Panc1 (cell line): ENCODE measurements around the gene PLCD3. TPM values are rescaled to one million over a fixed set of nuclear protein-coding genes. Genes with fewer than 3 reads are reported as not detected.

Experiments used
- ATAC-seq: fragments of 200-7000 bp; cut with Tn5 transposase; 2 replicates; pipeline ENCODE4 v1.9.1; 2020; ENCODE audit warnings: mild to moderate bottlenecking, moderate library complexity
- BruUV-seq: library from RNA; stranded (reverse); fragments of 400-500 nt; replicated peaks from 2 replicates; lab custom pipeline; 2021; lab: Mats Ljungman, UMichigan
- CTCF ChIA-PET: fragments of 300-600 bp; sonication (Branson Sonifier 250); formaldehyde crosslinking; loops from one replicate; lab custom pipeline; 2022; ENCODE audit warnings: antibody characterized with exemption; lab: Charles Lee
- POLR2A ChIA-PET: fragments of 300-600 bp; sonication (Branson Sonifier 250); formaldehyde crosslinking; loops from one replicate; lab custom pipeline; 2022; ENCODE audit warnings: antibody characterized with exemption; lab: Charles Lee
- DNase-seq: peaks from one replicate; pipeline ENCODE4 v3.0.0-alpha.2; 2010; ENCODE audit warnings: low read depth, low spot score
- H3K27ac ChIP-seq: 2 replicates; pipeline ENCODE4 v1.5.1; 2011; ENCODE audit warnings: mild to moderate bottlenecking, low read length, inconsistent platforms
- H3K27me3 ChIP-seq: fragments of 200-500 bp; sonication (Bioruptor generic); 2 replicates; pipeline ENCODE4 v1.6.0; 2014; ENCODE audit warnings: low read length, inconsistent platforms; ENCODE audit not compliant: control insufficient read depth, insufficient read depth
- H3K36me3 ChIP-seq: fragments of 200-500 bp; sonication (Bioruptor generic); 2 replicates; pipeline ENCODE4 v1.5.1; 2014; ENCODE audit warnings: inconsistent platforms, mild to moderate bottlenecking, low read length, moderate library complexity; ENCODE audit not compliant: control insufficient read depth, insufficient read depth
- H3K4me1 ChIP-seq: 2 replicates; pipeline ENCODE4 v1.5.1; 2011; ENCODE audit warnings: inconsistent platforms, mild to moderate bottlenecking, low read length, moderate library complexity; ENCODE audit not compliant: control insufficient read depth, insufficient read depth
- H3K4me3 ChIP-seq, 2 experiments: 2 replicates each; pipeline ENCODE4 v1.5.1; 2011 to 2012; ENCODE audit warnings: low read depth in 2 of 2, low read length in 2 of 2, mild to moderate bottlenecking in 2 of 2, inconsistent platforms in 1 of 2, moderate library complexity in 1 of 2
- H3K9me3 ChIP-seq: fragments of 200-500 bp; sonication (Bioruptor generic); 2 replicates; pipeline ENCODE4 v1.5.1; 2014; ENCODE audit warnings: low read depth, mild to moderate bottlenecking, inconsistent platforms, low read length, moderate library complexity; ENCODE audit not compliant: control insufficient read depth, insufficient read depth
- POLR2AphosphoS5 ChIP-seq: IDR thresholded peaks from 2 replicates; pipeline ENCODE4 v1.6.1; 2012; ENCODE audit warnings: mild to moderate bottlenecking, low read depth, low read length, moderate library complexity
- SIN3A ChIP-seq: IDR thresholded peaks from 2 replicates; pipeline ENCODE4 v1.6.1; 2012; ENCODE audit warnings: low read depth, mild to moderate bottlenecking, low read length, moderate library complexity, borderline replicate concordance; ENCODE audit not compliant: insufficient read depth
- TCF7L2 ChIP-seq: IDR thresholded peaks from 2 replicates; pipeline ENCODE4 v1.6.1; 2011; ENCODE audit warnings: mild to moderate bottlenecking, low read depth, low read length, inconsistent platforms
- in situ Hi-C: cut with HindIII; loops from 2 replicates; pipeline ENCODE4 v1.10.0; 2016; ENCODE audit warnings: low sequenced_read_pairs, low pct_unique_long_range_greater_than_20kb
- intact Hi-C: fragments of 100-400 bp; cut with micrococcal nuclease; formaldehyde crosslinking; loops from one replicate; pipeline ENCODE4 v1.10.0; 2022; ENCODE audit not compliant: unreplicated experiment
- total RNA-seq: library from RNA; stranded (reverse); gene quantifications from one replicate; pipeline ENCODE4 v1.2.1, GENCODE V29; 2021; ENCODE audit not compliant: unreplicated experiment
- TF ChIP-seq, protein P1 (sequence below), 2 experiments: IDR thresholded peaks; 2 replicates each; pipeline ENCODE4 v1.6.1; 2011 to 2012; ENCODE audit warnings: low read depth in 2 of 2, control low read depth in 1 of 2, low read length in 1 of 2, mild to moderate bottlenecking in 1 of 2, moderate library complexity in 1 of 2; ENCODE audit not compliant: insufficient read depth in 1 of 2
- TF ChIP-seq, protein P2 (sequence below): fragments of 450-650 bp; IDR thresholded peaks from 2 replicates; pipeline ENCODE4 v1.5.1; 2017; ENCODE audit warnings: mild to moderate bottlenecking

Gene PLCD3
- total RNA-seq, 1 experiment from 2014 or later = 125 TPM

DNA sequence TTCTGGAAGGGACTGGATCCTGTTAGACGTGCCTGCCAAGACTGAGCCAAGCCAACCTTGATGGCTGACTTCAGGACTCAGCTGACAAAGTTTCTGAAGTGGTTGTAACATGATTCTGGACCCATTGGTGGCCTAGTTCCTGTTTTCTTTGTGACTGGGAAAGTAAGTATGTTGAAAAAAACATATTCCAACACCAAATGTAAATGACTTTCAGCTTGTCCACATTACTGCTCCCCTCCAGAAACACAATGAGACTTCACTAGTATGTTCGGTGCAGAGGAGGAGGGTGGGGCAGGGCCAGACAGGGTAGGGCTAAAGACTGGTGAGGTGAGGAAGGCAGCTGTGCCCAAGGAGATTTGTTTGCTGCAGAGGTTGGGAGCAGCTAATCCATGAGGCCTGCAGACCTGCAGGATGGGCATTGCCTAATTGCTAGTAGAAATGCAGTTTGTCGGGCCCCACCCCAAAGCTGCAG, 44.8 kb downstream of the PLCD3 start:
- no peak overlapping the region for H3K4me3 ChIP-seq
- no peak for TF ChIP-seq TCF7L2
- no peaks in the 10 kb centered on the region for H3K27me3 ChIP-seq
- BruUV-seq = no TSS peak
- intact Hi-C loops = no loop called here
- no peak for ATAC-seq
- H3K27ac ChIP-seq = no peak overlapping the region
- ChIA-PET CTCF (no interaction called here), POLR2A (no interaction called here)
- no peaks in the 10 kb centered on the region for H3K9me3 ChIP-seq
- peaks cover under 1% of the 10 kb centered on the region for H3K4me1 ChIP-seq
- peaks cover 7% of the 10 kb centered on the region for H3K36me3 ChIP-seq
- no peak for DNase-seq
- in situ Hi-C loops = no loop called here

DNA sequence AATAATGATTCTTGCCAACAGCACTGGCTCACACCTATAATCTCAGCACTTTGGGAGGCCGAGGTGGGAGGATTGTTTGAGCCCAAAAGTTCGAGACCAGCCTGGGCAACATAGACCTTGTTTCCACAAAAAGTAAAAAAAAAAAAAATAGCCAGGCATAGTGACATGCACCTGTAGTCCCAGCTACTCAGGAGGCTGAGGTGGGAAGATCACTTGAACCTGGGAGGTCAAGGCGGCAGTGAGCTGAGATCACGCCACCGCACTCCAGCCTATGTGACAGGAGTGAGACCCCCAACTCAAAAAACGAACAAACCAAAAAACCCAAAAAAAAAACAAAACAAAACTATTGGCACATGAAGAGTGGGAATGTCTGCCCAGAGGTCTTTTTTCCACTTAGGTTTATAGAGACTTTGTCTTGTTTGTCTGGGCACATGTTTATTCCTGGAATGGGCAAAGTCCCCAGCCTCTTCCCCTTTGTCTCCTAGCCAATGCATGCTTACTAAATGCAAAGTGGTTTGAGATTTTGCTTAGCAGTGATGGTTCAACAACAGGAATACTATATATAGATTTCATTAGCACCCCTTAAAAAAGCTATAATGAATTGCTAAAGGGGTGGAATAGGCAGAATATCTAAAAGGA, 45.3 kb downstream of the PLCD3 start:
- intact Hi-C loops = no loop called here
- TF ChIP-seq, protein P1, sequence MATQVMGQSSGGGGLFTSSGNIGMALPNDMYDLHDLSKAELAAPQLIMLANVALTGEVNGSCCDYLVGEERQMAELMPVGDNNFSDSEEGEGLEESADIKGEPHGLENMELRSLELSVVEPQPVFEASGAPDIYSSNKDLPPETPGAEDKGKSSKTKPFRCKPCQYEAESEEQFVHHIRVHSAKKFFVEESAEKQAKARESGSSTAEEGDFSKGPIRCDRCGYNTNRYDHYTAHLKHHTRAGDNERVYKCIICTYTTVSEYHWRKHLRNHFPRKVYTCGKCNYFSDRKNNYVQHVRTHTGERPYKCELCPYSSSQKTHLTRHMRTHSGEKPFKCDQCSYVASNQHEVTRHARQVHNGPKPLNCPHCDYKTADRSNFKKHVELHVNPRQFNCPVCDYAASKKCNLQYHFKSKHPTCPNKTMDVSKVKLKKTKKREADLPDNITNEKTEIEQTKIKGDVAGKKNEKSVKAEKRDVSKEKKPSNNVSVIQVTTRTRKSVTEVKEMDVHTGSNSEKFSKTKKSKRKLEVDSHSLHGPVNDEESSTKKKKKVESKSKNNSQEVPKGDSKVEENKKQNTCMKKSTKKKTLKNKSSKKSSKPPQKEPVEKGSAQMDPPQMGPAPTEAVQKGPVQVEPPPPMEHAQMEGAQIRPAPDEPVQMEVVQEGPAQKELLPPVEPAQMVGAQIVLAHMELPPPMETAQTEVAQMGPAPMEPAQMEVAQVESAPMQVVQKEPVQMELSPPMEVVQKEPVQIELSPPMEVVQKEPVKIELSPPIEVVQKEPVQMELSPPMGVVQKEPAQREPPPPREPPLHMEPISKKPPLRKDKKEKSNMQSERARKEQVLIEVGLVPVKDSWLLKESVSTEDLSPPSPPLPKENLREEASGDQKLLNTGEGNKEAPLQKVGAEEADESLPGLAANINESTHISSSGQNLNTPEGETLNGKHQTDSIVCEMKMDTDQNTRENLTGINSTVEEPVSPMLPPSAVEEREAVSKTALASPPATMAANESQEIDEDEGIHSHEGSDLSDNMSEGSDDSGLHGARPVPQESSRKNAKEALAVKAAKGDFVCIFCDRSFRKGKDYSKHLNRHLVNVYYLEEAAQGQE (IDR thresholded peaks at IDR 0.05; ENCODE audit: insufficient read depth in 1 of 2, low read depth in 2 of 2, low read length in 1 of 2) = no peak
- no peak for TF ChIP-seq SIN3A
- TF ChIP-seq POLR2AphosphoS5 = no peak
- TF ChIP-seq TCF7L2 = no peak
- TF ChIP-seq, protein P2, sequence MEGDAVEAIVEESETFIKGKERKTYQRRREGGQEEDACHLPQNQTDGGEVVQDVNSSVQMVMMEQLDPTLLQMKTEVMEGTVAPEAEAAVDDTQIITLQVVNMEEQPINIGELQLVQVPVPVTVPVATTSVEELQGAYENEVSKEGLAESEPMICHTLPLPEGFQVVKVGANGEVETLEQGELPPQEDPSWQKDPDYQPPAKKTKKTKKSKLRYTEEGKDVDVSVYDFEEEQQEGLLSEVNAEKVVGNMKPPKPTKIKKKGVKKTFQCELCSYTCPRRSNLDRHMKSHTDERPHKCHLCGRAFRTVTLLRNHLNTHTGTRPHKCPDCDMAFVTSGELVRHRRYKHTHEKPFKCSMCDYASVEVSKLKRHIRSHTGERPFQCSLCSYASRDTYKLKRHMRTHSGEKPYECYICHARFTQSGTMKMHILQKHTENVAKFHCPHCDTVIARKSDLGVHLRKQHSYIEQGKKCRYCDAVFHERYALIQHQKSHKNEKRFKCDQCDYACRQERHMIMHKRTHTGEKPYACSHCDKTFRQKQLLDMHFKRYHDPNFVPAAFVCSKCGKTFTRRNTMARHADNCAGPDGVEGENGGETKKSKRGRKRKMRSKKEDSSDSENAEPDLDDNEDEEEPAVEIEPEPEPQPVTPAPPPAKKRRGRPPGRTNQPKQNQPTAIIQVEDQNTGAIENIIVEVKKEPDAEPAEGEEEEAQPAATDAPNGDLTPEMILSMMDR = no peak
- BruUV-seq = no TSS peak
- DNase-seq (no peak), ATAC-seq (no peak)
- H3K4me3 ChIP-seq = no peak overlapping the region
- in situ Hi-C loops = no loop called here
- no peaks in the 10 kb centered on the region for H3K9me3 ChIP-seq
- H3K27me3 ChIP-seq = no peaks in the 10 kb centered on the region
- H3K27ac ChIP-seq = no peak overlapping the region
- ChIA-PET CTCF (no interaction called here), POLR2A (no interaction called here)
- peaks cover 11% of the 10 kb centered on the region for H3K36me3 ChIP-seq
- no peaks in the 10 kb centered on the region; the same call in 1 of the 2 replicates for H3K4me1 ChIP-seq

DNA sequence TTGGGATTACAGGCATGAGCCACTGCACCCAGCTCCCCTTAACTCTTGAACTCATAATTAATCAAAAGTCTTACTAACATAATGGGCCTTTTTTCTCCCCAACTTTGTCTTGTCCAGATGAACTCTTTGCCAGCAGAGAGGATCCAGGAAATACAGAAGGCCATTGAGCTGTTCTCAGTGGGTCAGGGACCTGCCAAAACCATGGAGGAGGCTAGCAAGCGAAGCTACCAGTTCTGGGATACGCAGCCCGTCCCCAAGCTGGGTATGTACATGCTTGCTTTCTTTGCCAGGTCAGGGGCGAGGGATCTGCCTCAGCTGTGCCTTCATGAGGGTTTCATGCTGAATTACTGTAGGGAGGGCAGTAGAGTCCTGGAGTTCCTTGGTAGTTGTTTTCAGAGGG, 45.9 kb downstream of the PLCD3 start:
- DNase-seq (no peak), ATAC-seq (no peak)
- Histone ChIP-seq H3K4me1 (no peaks in the 10 kb centered on the region; the same call in 1 of the 2 replicates), H3K27ac (no peak overlapping the region), H3K36me3 (peaks cover 14% of the 10 kb centered on the region), H3K4me3 (no peak overlapping the region), H3K27me3 (no peaks in the 10 kb centered on the region), H3K9me3 (no peaks in the 10 kb centered on the region)
- ChIA-PET CTCF (interaction anchor here (0.7 kb wide), 1 partner anchor 45 kb away, joined by 3 read pairs; no protein-coding TSS in a partner anchor), POLR2A (no interaction called here)
- intact Hi-C loops (no loop called here), in situ Hi-C loops (no loop called here)
- no TSS peak for BruUV-seq
- TF ChIP-seq SIN3A = no peak
- TF ChIP-seq, protein P2 = no peak
- TF ChIP-seq, protein P1 (IDR thresholded peaks at IDR 0.05; ENCODE audit: insufficient read depth in 1 of 2, low read depth in 2 of 2, low read length in 1 of 2) = no peak
- TF ChIP-seq POLR2AphosphoS5 = no peak
- no peak for TF ChIP-seq TCF7L2
